Choroid plexus epithelial cell (primary cell): ENCODE results near the gene SPARC.

Source experiments
- DNase-seq: peaks from one replicate; pipeline ENCODE4 v3.0.0-alpha.2; 2010; ENCODE audit warnings: low read depth
- H3K4me3 ChIP-seq: 2 replicates; pipeline ENCODE4 v1.5.1; 2011; ENCODE audit warnings: low read depth, mild to moderate bottlenecking, control low read depth, low read length, moderate library complexity
- CTCF ChIP-seq: conservative IDR thresholded peaks from 2 replicates; pipeline ENCODE4 v1.5.1; 2011; ENCODE audit warnings: low read depth, mild to moderate bottlenecking, control low read depth, inconsistent platforms, low read length, moderate library complexity

Gene SPARC

GRCh38 chr5:151667083-151667482, 19.6 kb downstream of the SPARC start:
- TF ChIP-seq CTCF = no peak
- DNase-seq = no peak
- no peak overlapping the region for H3K4me3 ChIP-seq

- TF ChIP-seq CTCF = no peak
- H3K4me3 ChIP-seq = no peak overlapping the region
- peak; percentile 21 for DNase-seq
These were observed 21.1 kb downstream of the SPARC start for GRCh38 chr5:151665613-151666012.

DNA sequence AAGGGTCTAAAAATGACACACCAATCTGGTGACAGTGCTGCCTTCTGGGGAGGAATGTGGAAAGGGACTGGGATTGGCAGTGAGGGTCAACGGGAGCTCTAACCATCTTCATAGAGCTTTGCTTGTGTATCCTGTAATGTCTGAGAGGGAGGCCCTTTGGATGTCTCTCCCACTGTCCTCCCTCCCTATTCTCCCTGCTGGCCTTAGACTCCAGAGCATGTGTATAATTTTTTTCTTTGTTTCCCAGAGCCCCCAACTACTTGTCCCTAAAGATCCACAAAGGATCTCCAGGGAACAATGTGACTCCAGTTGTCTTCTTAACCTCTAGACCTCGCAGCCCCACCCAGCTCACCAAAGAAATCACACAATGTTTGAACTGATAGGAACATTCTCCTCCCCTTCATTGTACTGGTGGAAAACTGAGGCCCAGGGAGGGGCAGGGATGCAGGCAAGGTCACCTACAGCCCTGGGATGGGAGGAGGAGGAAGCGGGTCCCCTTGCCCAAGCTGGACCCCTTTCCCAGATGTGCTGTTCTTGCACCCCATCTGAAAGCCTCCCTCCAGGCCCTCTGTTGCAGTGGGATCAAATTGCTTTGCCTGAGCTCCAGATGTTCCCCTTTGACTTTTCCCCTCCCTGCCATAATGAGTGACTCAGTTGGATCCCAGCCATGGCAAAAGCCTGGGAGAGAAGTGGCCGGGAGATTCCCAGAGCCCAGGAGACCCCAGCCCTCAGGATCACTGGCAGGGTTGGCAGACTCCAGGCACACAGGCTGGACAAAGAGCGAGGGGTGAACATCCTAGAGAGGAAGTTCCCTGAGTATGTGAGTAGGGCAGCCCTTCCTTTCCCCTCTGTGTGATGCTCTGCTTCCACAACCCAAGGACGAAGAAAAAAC, 21.8 kb downstream of the SPARC start:
- peak; percentile 75 for DNase-seq
- no peak for TF ChIP-seq CTCF
- no peak overlapping the region for H3K4me3 ChIP-seq

DNA sequence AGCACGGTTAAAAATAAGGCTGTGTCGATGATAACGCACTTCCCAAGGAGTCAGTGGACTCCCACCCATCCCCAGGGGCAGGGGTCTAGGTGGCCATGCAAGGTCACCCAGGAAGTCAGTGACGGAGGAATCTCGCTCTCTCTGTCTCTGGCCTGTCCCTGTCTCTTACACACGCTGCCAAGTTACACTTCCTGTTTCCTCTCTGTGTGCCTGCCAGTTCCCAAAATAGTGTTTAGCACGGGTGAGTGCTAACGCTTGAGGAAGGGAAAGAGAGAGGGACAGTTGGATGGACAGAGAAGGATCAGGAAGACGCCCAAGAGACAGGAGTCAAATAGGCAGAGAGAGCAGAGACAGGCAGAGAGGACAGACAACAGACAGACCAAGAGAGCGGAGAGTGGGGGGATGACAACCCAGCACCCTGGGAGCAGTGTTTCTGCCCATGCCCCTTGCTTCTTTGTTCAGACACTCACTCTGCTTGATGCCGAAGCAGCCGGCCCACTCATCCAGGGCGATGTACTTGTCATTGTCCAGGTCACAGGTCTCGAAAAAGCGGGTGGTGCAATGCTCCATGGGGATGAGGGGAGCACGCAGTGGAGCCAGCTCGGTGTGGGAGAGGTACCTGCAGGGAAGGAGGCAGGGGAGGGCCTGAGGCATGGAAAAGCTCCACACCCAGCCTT, 23.0 kb downstream of the SPARC start:
- no peak overlapping the region for H3K4me3 ChIP-seq
- TF ChIP-seq CTCF = no peak
- DNase-seq = peak; percentile 41

DNA sequence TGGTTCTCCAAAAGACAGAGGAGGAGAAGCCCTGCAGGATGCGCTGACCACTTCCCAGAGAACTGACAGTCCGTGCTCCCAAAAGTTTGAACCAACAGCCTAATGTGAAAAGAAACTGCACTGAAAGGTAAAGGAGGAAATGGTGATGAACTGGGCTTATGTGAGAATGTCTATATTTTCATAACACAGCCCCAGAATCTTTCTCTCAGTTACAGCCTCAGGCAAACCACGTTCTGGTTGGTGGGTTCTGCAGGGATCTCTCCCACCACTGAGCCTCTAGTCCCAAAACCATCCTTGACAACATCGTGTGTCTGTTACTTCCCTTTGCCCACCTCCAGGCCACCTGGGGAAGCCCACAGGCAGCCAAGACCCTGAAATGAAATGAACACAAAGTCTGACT, 23.9 kb downstream of the SPARC start:
- no peak for DNase-seq
- H3K4me3 ChIP-seq = no peak overlapping the region
- no peak for TF ChIP-seq CTCF

DNA sequence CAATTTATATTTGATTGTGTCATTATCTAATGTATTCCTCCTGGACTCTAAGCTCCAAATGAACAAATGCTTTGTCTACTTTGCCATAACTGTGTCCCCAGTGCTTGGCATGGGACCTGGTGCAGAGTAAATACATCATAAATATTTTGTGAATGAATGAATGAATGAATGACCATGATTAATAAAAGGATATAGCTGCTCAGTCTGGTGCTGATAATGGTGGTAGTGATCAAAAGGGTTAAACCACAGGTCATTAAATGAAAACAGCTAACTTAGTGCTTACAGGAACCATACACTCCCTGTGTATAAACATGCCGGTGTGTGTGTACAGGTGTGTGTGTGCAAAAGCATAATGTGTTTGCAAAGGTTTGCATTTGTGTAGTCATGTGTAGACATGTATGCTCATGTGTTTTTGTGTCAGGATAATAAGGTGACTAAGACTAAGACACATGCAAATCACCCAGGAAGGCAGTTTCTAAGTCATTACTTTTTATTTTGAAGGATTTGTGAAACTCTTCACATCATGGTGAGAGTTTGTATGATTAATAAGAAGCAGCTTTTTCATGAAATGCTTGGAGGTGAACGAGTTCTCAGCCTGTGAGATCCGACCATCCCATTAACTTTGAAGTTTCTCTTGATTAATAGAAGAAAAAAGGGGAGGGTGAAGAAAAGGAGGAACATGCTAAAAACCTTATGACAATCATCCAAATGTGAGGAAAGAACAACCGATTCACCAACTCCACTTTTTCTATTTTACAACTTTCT, 24.6 kb downstream of the SPARC start:
- peak; percentile 6 for DNase-seq
- no peak for TF ChIP-seq CTCF
- no peak overlapping the region for H3K4me3 ChIP-seq
